Neural cell (in vitro differentiated cells): ENCODE data around the gene HBD.

Experiments
- EP300 ChIP-seq: fragments of 450-650 bp; conservative IDR thresholded peaks from 2 replicates; pipeline ENCODE4 v1.6.1; 2014; ENCODE audit warnings: antibody characterized with exemption, mild to moderate bottlenecking, moderate library complexity; ENCODE audit not compliant: poor library complexity, severe bottlenecking
- EZH2 ChIP-seq: fragments of 200-600, 300-800 bp; shearing (Covaris generic), sonication (generic); IDR thresholded peaks from 2 replicates; pipeline ENCODE4 v1.6.1; 2014; ENCODE audit warnings: antibody characterized with exemption, low read length, borderline replicate concordance, mild to moderate bottlenecking; ENCODE audit not compliant: insufficient read depth, poor library complexity, severe bottlenecking
- POLR2AphosphoS5 ChIP-seq: IDR thresholded peaks from 2 replicates; pipeline ENCODE4 v1.6.1; 2012
- TF ChIP-seq, protein P1 (sequence below): fragments of 450-650 bp; IDR thresholded peaks from 2 replicates; pipeline ENCODE4 v1.5.1; 2014; ENCODE audit warnings: antibody characterized with exemption, mild to moderate bottlenecking, moderate library complexity; ENCODE audit not compliant: poor library complexity, severe bottlenecking

GRCh38 chr11:5230266-5230665 lies 4.0 kb downstream of the HBD start:
- TF ChIP-seq, protein P1, sequence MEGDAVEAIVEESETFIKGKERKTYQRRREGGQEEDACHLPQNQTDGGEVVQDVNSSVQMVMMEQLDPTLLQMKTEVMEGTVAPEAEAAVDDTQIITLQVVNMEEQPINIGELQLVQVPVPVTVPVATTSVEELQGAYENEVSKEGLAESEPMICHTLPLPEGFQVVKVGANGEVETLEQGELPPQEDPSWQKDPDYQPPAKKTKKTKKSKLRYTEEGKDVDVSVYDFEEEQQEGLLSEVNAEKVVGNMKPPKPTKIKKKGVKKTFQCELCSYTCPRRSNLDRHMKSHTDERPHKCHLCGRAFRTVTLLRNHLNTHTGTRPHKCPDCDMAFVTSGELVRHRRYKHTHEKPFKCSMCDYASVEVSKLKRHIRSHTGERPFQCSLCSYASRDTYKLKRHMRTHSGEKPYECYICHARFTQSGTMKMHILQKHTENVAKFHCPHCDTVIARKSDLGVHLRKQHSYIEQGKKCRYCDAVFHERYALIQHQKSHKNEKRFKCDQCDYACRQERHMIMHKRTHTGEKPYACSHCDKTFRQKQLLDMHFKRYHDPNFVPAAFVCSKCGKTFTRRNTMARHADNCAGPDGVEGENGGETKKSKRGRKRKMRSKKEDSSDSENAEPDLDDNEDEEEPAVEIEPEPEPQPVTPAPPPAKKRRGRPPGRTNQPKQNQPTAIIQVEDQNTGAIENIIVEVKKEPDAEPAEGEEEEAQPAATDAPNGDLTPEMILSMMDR, result no peak
- TF ChIP-seq POLR2AphosphoS5, result no peak
- TF ChIP-seq EZH2, result no peak
- TF ChIP-seq EP300, result no peak
